ENCODE results near the gene NIN. TPM values are rescaled to one million over a fixed set of nuclear protein-coding genes. Genes with fewer than 3 reads are reported as not detected.

Gene NIN
- total RNA-seq, 2 donors from 2014 or later = 14.3 to 20.5 TPM

GRCh38 chr14:50864237-50864636, 33.3 kb upstream of the NIN start:
- H3K27me3 ChIP-seq (replicated peaks; ENCODE audit: insufficient read depth) = no peaks in the 10 kb centered on the region
- no peaks in the 10 kb centered on the region for H3K36me3 ChIP-seq
- intact Hi-C loops (cut with DNase I) = loop anchor here (5.0 to 10.0 kb wide), 3 partner anchors 87 to 322 kb away; no protein-coding TSS in a partner anchor
- H3K27ac ChIP-seq = no peak overlapping the region
- no peaks in the 10 kb centered on the region for H3K9me3 ChIP-seq
- no peaks in the 10 kb centered on the region for H3K4me1 ChIP-seq (replicated peaks)
- H3K4me3 ChIP-seq = no peak overlapping the region
- TF ChIP-seq POLR2A (IDR thresholded peaks at IDR 0.05) (no peak), POLR2AphosphoS5 (IDR thresholded peaks at IDR 0.05) (no peak)
- TF ChIP-seq, protein P1, sequence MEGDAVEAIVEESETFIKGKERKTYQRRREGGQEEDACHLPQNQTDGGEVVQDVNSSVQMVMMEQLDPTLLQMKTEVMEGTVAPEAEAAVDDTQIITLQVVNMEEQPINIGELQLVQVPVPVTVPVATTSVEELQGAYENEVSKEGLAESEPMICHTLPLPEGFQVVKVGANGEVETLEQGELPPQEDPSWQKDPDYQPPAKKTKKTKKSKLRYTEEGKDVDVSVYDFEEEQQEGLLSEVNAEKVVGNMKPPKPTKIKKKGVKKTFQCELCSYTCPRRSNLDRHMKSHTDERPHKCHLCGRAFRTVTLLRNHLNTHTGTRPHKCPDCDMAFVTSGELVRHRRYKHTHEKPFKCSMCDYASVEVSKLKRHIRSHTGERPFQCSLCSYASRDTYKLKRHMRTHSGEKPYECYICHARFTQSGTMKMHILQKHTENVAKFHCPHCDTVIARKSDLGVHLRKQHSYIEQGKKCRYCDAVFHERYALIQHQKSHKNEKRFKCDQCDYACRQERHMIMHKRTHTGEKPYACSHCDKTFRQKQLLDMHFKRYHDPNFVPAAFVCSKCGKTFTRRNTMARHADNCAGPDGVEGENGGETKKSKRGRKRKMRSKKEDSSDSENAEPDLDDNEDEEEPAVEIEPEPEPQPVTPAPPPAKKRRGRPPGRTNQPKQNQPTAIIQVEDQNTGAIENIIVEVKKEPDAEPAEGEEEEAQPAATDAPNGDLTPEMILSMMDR (IDR thresholded peaks at IDR 0.05) = no peak
- no peak for DNase-seq (ENCODE audit: low spot score)

DNA sequence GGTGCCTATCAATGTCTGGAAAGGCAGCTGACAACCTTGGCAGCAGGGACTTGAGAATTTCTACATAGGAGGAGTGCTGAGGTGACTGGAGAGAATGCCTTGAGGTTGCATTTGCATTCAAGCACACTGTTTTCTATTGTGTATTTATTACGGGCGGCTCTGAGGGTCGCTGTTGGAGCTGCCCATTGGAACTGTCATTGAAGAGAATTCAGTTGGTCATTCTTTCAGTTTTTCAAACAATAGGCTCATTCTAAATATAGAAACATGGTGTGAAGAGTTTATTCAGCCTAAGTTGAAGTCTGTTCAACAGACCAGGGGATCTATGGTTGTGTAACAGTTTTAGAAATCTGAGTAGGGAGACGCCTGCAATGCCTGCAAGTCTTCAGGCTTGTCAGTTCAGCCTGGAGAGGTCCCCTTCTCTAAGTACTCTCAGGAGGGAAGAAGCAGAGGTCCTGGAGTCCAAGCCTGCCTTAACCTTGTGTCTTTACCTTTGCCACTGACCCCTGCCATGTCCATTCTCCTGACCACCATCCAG, 31.1 kb upstream of the NIN start:
- H3K36me3 ChIP-seq = no peaks in the 10 kb centered on the region
- no peak for DNase-seq (ENCODE audit: low spot score)
- intact Hi-C loops (cut with DNase I) = loop anchor here (5.0 to 10.0 kb wide), 3 partner anchors 85 to 320 kb away; no protein-coding TSS in a partner anchor
- no peaks in the 10 kb centered on the region for H3K4me1 ChIP-seq (replicated peaks)
- no peak overlapping the region for H3K27ac ChIP-seq
- no peaks in the 10 kb centered on the region for H3K27me3 ChIP-seq (replicated peaks; ENCODE audit: insufficient read depth)
- WGBS = 76% methylated on average over 4 of the region's 4 CpGs
- H3K9me3 ChIP-seq = no peaks in the 10 kb centered on the region
- no peak overlapping the region for H3K4me3 ChIP-seq
- no peak for TF ChIP-seq POLR2A (IDR thresholded peaks at IDR 0.05)
- no peak for TF ChIP-seq POLR2AphosphoS5 (IDR thresholded peaks at IDR 0.05)
- TF ChIP-seq, protein P1 (IDR thresholded peaks at IDR 0.05) = no peak

GRCh38 chr14:50860478-50861086, 29.6 kb upstream of the NIN start:
- Histone ChIP-seq H3K4me1 (replicated peaks) (no peaks in the 10 kb centered on the region), H3K4me3 (peak overlapping the region; percentile 31 to 33), H3K27me3 (replicated peaks; ENCODE audit: insufficient read depth) (no peaks in the 10 kb centered on the region), H3K36me3 (no peaks in the 10 kb centered on the region), H3K27ac (peak overlapping the region; percentile 48 to 66), H3K9me3 (no peaks in the 10 kb centered on the region)
- intact Hi-C loops (cut with DNase I) = loop anchor here (5.0 to 10.0 kb wide), 3 partner anchors 83 to 318 kb away; no protein-coding TSS in a partner anchor
- WGBS = 3% methylated on average over 6 of the region's 6 CpGs
- DNase-seq (ENCODE audit: low spot score) = peak; percentile 66
- TF ChIP-seq, protein P1 (IDR thresholded peaks at IDR 0.05) = peak; percentile 49 to 71 (median 61)
- TF ChIP-seq POLR2AphosphoS5 (IDR thresholded peaks at IDR 0.05) (peak; percentile 19), POLR2A (IDR thresholded peaks at IDR 0.05) (no peak)

GRCh38 chr14:50859296-50859624, 28.3 kb upstream of the NIN start:
- H3K27me3 ChIP-seq (replicated peaks; ENCODE audit: insufficient read depth) = no peaks in the 10 kb centered on the region
- peak overlapping the region; percentile 14 to 66 for H3K27ac ChIP-seq
- no peaks in the 10 kb centered on the region for H3K9me3 ChIP-seq
- intact Hi-C loops (cut with DNase I) = no loop called here
- 36% methylated on average over 1 of the region's 1 CpG for WGBS
- no peak for TF ChIP-seq POLR2AphosphoS5 (IDR thresholded peaks at IDR 0.05)
- TF ChIP-seq, protein P1 (IDR thresholded peaks at IDR 0.05) = no peak
- no peak for DNase-seq (ENCODE audit: low spot score)
- H3K4me1 ChIP-seq (replicated peaks) = no peaks in the 10 kb centered on the region
- H3K4me3 ChIP-seq = no peak overlapping the region
- H3K36me3 ChIP-seq = no peaks in the 10 kb centered on the region

DNA sequence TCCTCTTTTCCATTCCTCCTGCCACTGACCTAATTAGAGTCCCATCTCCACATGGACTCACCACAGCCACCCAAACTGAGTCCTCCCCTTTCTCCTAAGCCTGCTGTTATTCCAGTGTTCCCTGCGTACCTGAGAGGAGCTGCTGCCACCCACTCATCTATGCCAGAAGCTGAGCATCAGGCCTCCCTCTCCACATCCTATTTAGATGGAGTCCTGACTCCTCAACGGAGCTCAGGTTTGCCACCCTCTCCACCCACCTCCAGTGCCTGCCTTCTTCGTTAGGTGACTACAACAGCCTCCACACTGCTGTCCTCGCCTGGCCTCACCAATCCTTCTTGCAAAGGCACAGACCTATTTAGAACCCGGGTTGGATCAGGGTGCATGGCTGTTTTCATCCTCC, 25.7 kb upstream of the NIN start:
- no peak for TF ChIP-seq POLR2A (IDR thresholded peaks at IDR 0.05)
- no peak for TF ChIP-seq POLR2AphosphoS5 (IDR thresholded peaks at IDR 0.05)
- TF ChIP-seq, protein P1 (IDR thresholded peaks at IDR 0.05) = no peak
- Histone ChIP-seq H3K4me3 (no peak overlapping the region), H3K36me3 (no peaks in the 10 kb centered on the region), H3K27me3 (replicated peaks; ENCODE audit: insufficient read depth) (no peaks in the 10 kb centered on the region), H3K9me3 (no peaks in the 10 kb centered on the region), H3K27ac (no peak overlapping the region), H3K4me1 (replicated peaks) (no peaks in the 10 kb centered on the region)
- WGBS = 88% methylated on average over 5 of the region's 5 CpGs
- intact Hi-C loops (cut with DNase I) = no loop called here
- DNase-seq (ENCODE audit: low spot score) = no peak
